Calu3 (cell line): ENCODE measurements around the gene GLDN. TPM values are rescaled to one million over a fixed set of nuclear protein-coding genes. Genes with fewer than 3 reads are reported as not detected.

Experiments used
- BruUV-seq: library from RNA; stranded (reverse); fragments of 400-500 nt; replicated peaks from 2 replicates; lab custom pipeline; 2021; lab: Mats Ljungman, UMichigan
- CTCF ChIA-PET: fragments of 300-600 bp; sonication (Branson Sonifier 250); formaldehyde crosslinking; loops from one replicate; lab custom pipeline; 2022; ENCODE audit warnings: antibody characterized with exemption; lab: Charles Lee
- DNase-seq: peaks from one replicate; pipeline ENCODE4 v3.0.0; 2022
- H3K27ac Mint-ChIP-seq: one replicate; pipeline ENCODE4 v1.8.0; 2022; ENCODE audit warnings: mixed read lengths; ENCODE audit not compliant: unreplicated experiment
- H3K27me3 Mint-ChIP-seq: one replicate; pipeline ENCODE4 v1.8.0; 2022; ENCODE audit warnings: mixed read lengths; ENCODE audit not compliant: unreplicated experiment
- H3K36me3 Mint-ChIP-seq: one replicate; pipeline ENCODE4 v1.8.0; 2022; ENCODE audit warnings: mild to moderate bottlenecking, moderate library complexity, mixed read lengths; ENCODE audit not compliant: insufficient read depth, unreplicated experiment
- H3K4me1 Mint-ChIP-seq: one replicate; pipeline ENCODE4 v1.8.0; 2022; ENCODE audit warnings: mild to moderate bottlenecking, low read depth, mixed read lengths; ENCODE audit not compliant: unreplicated experiment
- H3K4me3 Mint-ChIP-seq: one replicate; pipeline ENCODE4 v1.8.0; 2022; ENCODE audit warnings: mild to moderate bottlenecking, low read depth, moderate library complexity, mixed read lengths; ENCODE audit not compliant: unreplicated experiment
- H3K9me3 Mint-ChIP-seq: one replicate; pipeline ENCODE4 v1.8.0; 2022; ENCODE audit warnings: low read depth, mixed read lengths; ENCODE audit not compliant: unreplicated experiment
- intact Hi-C: fragments of 100-400 bp; cut with micrococcal nuclease; formaldehyde crosslinking; loops from one replicate; pipeline ENCODE4 v1.10.0; 2022; ENCODE audit not compliant: unreplicated experiment
- total RNA-seq: library from RNA; stranded (reverse); gene quantifications from 2 replicates; pipeline ENCODE4 v1.2.3, GENCODE V29; 2022
- TF ChIP-seq, protein P1 (sequence below): fragments of 200-600 bp; IDR thresholded peaks from one replicate; pipeline ENCODE4 v1.8.0; 2022; ENCODE audit warnings: antibody characterized with exemption; ENCODE audit not compliant: unreplicated experiment

The GLDN gene
- total RNA-seq, 1 experiment from 2014 or later = not detected

DNA sequence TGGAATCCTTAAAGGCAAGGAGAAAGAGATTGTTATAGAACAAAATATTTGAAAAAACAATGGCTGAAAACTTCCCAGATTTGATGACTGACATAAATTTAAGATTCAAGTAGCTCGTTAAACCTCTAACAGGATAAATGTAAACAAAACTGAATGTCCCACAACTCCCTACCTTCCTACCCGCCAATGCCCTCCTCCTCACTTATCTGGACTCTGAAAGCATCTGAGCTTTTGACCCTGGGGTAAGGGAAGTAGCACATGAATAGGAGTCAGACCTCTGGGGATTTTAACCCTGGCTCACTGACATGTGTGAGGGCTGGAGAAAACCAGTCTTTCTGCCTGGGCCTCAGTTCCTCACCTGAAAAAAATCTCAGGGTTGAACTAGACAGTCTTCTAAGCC lies 29.9 kb upstream of the GLDN start:
- DNase-seq = no peak
- no peaks in the 10 kb centered on the region for H3K36me3 Mint-ChIP-seq
- CTCF ChIA-PET = no interaction called here
- intact Hi-C loops = no loop called here
- TF ChIP-seq, protein P1, sequence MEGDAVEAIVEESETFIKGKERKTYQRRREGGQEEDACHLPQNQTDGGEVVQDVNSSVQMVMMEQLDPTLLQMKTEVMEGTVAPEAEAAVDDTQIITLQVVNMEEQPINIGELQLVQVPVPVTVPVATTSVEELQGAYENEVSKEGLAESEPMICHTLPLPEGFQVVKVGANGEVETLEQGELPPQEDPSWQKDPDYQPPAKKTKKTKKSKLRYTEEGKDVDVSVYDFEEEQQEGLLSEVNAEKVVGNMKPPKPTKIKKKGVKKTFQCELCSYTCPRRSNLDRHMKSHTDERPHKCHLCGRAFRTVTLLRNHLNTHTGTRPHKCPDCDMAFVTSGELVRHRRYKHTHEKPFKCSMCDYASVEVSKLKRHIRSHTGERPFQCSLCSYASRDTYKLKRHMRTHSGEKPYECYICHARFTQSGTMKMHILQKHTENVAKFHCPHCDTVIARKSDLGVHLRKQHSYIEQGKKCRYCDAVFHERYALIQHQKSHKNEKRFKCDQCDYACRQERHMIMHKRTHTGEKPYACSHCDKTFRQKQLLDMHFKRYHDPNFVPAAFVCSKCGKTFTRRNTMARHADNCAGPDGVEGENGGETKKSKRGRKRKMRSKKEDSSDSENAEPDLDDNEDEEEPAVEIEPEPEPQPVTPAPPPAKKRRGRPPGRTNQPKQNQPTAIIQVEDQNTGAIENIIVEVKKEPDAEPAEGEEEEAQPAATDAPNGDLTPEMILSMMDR = no peak
- H3K4me3 Mint-ChIP-seq = no peak overlapping the region
- no peaks in the 10 kb centered on the region for H3K4me1 Mint-ChIP-seq
- H3K9me3 Mint-ChIP-seq = no peaks in the 10 kb centered on the region
- peaks cover 63% of the 10 kb centered on the region for H3K27me3 Mint-ChIP-seq
- no TSS peak for BruUV-seq
- H3K27ac Mint-ChIP-seq = no peak overlapping the region

GRCh38 chr15:51312166-51313073 lies 29.0 kb upstream of the GLDN start:
- TF ChIP-seq, protein P1 = no peak
- no peak for DNase-seq
- no peaks in the 10 kb centered on the region for H3K36me3 Mint-ChIP-seq
- CTCF ChIA-PET = no interaction called here
- intact Hi-C loops = no loop called here
- peaks cover 54% of the 10 kb centered on the region for H3K27me3 Mint-ChIP-seq
- no peak overlapping the region for H3K27ac Mint-ChIP-seq
- no peaks in the 10 kb centered on the region for H3K9me3 Mint-ChIP-seq
- no peak overlapping the region for H3K4me3 Mint-ChIP-seq
- no TSS peak for BruUV-seq
- H3K4me1 Mint-ChIP-seq = no peaks in the 10 kb centered on the region

DNA sequence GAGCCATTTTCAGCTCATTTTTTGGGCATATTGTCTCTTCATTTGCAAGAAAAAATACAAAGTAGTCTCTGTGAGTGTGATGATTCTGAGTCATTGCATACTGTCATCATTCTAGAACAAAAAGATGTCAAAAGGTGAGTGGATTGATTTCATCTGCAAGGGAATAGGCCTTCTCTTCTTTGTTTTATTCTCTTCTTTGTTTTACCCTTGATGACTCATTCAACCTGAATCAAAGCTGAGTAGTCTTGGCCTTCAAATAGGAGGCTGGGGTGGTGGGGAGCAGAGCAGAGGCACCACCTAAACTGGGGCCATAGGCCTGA lies 28.4 kb upstream of the GLDN start:
- peaks cover 48% of the 10 kb centered on the region for H3K27me3 Mint-ChIP-seq
- no peaks in the 10 kb centered on the region for H3K9me3 Mint-ChIP-seq
- H3K27ac Mint-ChIP-seq = no peak overlapping the region
- no TSS peak for BruUV-seq
- intact Hi-C loops = no loop called here
- DNase-seq = no peak
- no peak overlapping the region for H3K4me3 Mint-ChIP-seq
- no peaks in the 10 kb centered on the region for H3K4me1 Mint-ChIP-seq
- H3K36me3 Mint-ChIP-seq = no peaks in the 10 kb centered on the region
- TF ChIP-seq, protein P1 = no peak
- CTCF ChIA-PET = no interaction called here

GRCh38 chr15:51313644-51314280 lies 27.7 kb upstream of the GLDN start:
- Mint-ChIP-seq H3K27ac (no peak overlapping the region), H3K27me3 (peaks cover 44% of the 10 kb centered on the region), H3K4me3 (no peak overlapping the region), H3K36me3 (no peaks in the 10 kb centered on the region), H3K4me1 (no peaks in the 10 kb centered on the region), H3K9me3 (no peaks in the 10 kb centered on the region)
- TF ChIP-seq, protein P1 = no peak
- no peak for DNase-seq
- intact Hi-C loops = no loop called here
- CTCF ChIA-PET = no interaction called here
- no TSS peak for BruUV-seq
